Panc1 (cell line): ENCODE data around the gene PUS3. TPM values are rescaled to one million over a fixed set of nuclear protein-coding genes. Genes with fewer than 3 reads are reported as not detected.

Source experiments
- ATAC-seq: fragments of 200-7000 bp; cut with Tn5 transposase; 2 replicates; pipeline ENCODE4 v1.9.1; 2020; ENCODE audit warnings: mild to moderate bottlenecking, moderate library complexity
- BruUV-seq: library from RNA; stranded (reverse); fragments of 400-500 nt; replicated peaks from 2 replicates; lab custom pipeline; 2021; lab: Mats Ljungman, UMichigan
- CTCF ChIA-PET: fragments of 300-600 bp; sonication (Branson Sonifier 250); formaldehyde crosslinking; loops from one replicate; lab custom pipeline; 2022; ENCODE audit warnings: antibody characterized with exemption; lab: Charles Lee
- POLR2A ChIA-PET: fragments of 300-600 bp; sonication (Branson Sonifier 250); formaldehyde crosslinking; loops from one replicate; lab custom pipeline; 2022; ENCODE audit warnings: antibody characterized with exemption; lab: Charles Lee
- DNase-seq: peaks from one replicate; pipeline ENCODE4 v3.0.0-alpha.2; 2010; ENCODE audit warnings: low read depth, low spot score
- H3K27ac ChIP-seq: 2 replicates; pipeline ENCODE4 v1.5.1; 2011; ENCODE audit warnings: mild to moderate bottlenecking, low read length, inconsistent platforms
- H3K27me3 ChIP-seq: fragments of 200-500 bp; sonication (Bioruptor generic); 2 replicates; pipeline ENCODE4 v1.6.0; 2014; ENCODE audit warnings: low read length, inconsistent platforms; ENCODE audit not compliant: control insufficient read depth, insufficient read depth
- H3K36me3 ChIP-seq: fragments of 200-500 bp; sonication (Bioruptor generic); 2 replicates; pipeline ENCODE4 v1.5.1; 2014; ENCODE audit warnings: inconsistent platforms, mild to moderate bottlenecking, low read length, moderate library complexity; ENCODE audit not compliant: control insufficient read depth, insufficient read depth
- H3K4me1 ChIP-seq: 2 replicates; pipeline ENCODE4 v1.5.1; 2011; ENCODE audit warnings: inconsistent platforms, mild to moderate bottlenecking, low read length, moderate library complexity; ENCODE audit not compliant: control insufficient read depth, insufficient read depth
- H3K4me3 ChIP-seq, 2 experiments: 2 replicates each; pipeline ENCODE4 v1.5.1; 2011 to 2012; ENCODE audit warnings: low read depth in 2 of 2, low read length in 2 of 2, mild to moderate bottlenecking in 2 of 2, inconsistent platforms in 1 of 2, moderate library complexity in 1 of 2
- H3K9me3 ChIP-seq: fragments of 200-500 bp; sonication (Bioruptor generic); 2 replicates; pipeline ENCODE4 v1.5.1; 2014; ENCODE audit warnings: low read depth, mild to moderate bottlenecking, inconsistent platforms, low read length, moderate library complexity; ENCODE audit not compliant: control insufficient read depth, insufficient read depth
- POLR2AphosphoS5 ChIP-seq: IDR thresholded peaks from 2 replicates; pipeline ENCODE4 v1.6.1; 2012; ENCODE audit warnings: mild to moderate bottlenecking, low read depth, low read length, moderate library complexity
- SIN3A ChIP-seq: IDR thresholded peaks from 2 replicates; pipeline ENCODE4 v1.6.1; 2012; ENCODE audit warnings: low read depth, mild to moderate bottlenecking, low read length, moderate library complexity, borderline replicate concordance; ENCODE audit not compliant: insufficient read depth
- TCF7L2 ChIP-seq: IDR thresholded peaks from 2 replicates; pipeline ENCODE4 v1.6.1; 2011; ENCODE audit warnings: mild to moderate bottlenecking, low read depth, low read length, inconsistent platforms
- in situ Hi-C: cut with HindIII; loops from 2 replicates; pipeline ENCODE4 v1.10.0; 2016; ENCODE audit warnings: low sequenced_read_pairs, low pct_unique_long_range_greater_than_20kb
- intact Hi-C: fragments of 100-400 bp; cut with micrococcal nuclease; formaldehyde crosslinking; loops from one replicate; pipeline ENCODE4 v1.10.0; 2022; ENCODE audit not compliant: unreplicated experiment
- total RNA-seq: library from RNA; stranded (reverse); gene quantifications from one replicate; pipeline ENCODE4 v1.2.1, GENCODE V29; 2021; ENCODE audit not compliant: unreplicated experiment
- TF ChIP-seq, protein P1 (sequence below), 2 experiments: IDR thresholded peaks; 2 replicates each; pipeline ENCODE4 v1.6.1; 2011 to 2012; ENCODE audit warnings: low read depth in 2 of 2, control low read depth in 1 of 2, low read length in 1 of 2, mild to moderate bottlenecking in 1 of 2, moderate library complexity in 1 of 2; ENCODE audit not compliant: insufficient read depth in 1 of 2
- TF ChIP-seq, protein P2 (sequence below): fragments of 450-650 bp; IDR thresholded peaks from 2 replicates; pipeline ENCODE4 v1.5.1; 2017; ENCODE audit warnings: mild to moderate bottlenecking

PUS3 gene
- total RNA-seq, 1 experiment from 2014 or later, result 15.1 TPM

DNA sequence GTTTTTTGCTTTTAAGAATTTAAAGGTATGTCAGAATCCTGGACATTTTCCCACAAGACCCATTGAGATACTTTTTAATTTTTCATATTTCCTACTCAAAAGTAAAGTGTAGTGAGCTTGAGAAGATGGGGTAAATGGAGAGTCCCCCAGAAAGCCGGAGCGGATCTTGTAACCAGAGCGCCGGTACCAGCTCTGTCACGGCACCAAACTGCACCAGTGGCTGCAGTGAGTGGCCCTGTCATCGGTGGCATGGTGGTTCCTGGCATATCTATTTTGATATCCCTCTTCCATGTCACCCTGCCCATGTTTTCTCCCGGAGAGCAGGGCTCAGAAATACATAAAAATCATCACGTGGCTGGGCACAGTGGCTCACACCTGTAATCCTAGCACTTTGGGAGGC is 20.6 kb upstream of the PUS3 start:
- Histone ChIP-seq H3K27me3 (peaks cover 12% of the 10 kb centered on the region; the same call in 1 of the 2 replicates), H3K4me3 (no peak overlapping the region), H3K9me3 (no peaks in the 10 kb centered on the region), H3K36me3 (no peaks in the 10 kb centered on the region), H3K4me1 (no peaks in the 10 kb centered on the region), H3K27ac (no peak overlapping the region)
- TF ChIP-seq TCF7L2 (no peak), SIN3A (no peak), POLR2AphosphoS5 (no peak)
- TF ChIP-seq, protein P1, sequence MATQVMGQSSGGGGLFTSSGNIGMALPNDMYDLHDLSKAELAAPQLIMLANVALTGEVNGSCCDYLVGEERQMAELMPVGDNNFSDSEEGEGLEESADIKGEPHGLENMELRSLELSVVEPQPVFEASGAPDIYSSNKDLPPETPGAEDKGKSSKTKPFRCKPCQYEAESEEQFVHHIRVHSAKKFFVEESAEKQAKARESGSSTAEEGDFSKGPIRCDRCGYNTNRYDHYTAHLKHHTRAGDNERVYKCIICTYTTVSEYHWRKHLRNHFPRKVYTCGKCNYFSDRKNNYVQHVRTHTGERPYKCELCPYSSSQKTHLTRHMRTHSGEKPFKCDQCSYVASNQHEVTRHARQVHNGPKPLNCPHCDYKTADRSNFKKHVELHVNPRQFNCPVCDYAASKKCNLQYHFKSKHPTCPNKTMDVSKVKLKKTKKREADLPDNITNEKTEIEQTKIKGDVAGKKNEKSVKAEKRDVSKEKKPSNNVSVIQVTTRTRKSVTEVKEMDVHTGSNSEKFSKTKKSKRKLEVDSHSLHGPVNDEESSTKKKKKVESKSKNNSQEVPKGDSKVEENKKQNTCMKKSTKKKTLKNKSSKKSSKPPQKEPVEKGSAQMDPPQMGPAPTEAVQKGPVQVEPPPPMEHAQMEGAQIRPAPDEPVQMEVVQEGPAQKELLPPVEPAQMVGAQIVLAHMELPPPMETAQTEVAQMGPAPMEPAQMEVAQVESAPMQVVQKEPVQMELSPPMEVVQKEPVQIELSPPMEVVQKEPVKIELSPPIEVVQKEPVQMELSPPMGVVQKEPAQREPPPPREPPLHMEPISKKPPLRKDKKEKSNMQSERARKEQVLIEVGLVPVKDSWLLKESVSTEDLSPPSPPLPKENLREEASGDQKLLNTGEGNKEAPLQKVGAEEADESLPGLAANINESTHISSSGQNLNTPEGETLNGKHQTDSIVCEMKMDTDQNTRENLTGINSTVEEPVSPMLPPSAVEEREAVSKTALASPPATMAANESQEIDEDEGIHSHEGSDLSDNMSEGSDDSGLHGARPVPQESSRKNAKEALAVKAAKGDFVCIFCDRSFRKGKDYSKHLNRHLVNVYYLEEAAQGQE (IDR thresholded peaks at IDR 0.05; ENCODE audit: insufficient read depth in 1 of 2, low read depth in 2 of 2, low read length in 1 of 2), result no peak
- TF ChIP-seq, protein P2, sequence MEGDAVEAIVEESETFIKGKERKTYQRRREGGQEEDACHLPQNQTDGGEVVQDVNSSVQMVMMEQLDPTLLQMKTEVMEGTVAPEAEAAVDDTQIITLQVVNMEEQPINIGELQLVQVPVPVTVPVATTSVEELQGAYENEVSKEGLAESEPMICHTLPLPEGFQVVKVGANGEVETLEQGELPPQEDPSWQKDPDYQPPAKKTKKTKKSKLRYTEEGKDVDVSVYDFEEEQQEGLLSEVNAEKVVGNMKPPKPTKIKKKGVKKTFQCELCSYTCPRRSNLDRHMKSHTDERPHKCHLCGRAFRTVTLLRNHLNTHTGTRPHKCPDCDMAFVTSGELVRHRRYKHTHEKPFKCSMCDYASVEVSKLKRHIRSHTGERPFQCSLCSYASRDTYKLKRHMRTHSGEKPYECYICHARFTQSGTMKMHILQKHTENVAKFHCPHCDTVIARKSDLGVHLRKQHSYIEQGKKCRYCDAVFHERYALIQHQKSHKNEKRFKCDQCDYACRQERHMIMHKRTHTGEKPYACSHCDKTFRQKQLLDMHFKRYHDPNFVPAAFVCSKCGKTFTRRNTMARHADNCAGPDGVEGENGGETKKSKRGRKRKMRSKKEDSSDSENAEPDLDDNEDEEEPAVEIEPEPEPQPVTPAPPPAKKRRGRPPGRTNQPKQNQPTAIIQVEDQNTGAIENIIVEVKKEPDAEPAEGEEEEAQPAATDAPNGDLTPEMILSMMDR, result no peak
- in situ Hi-C loops, result loop anchor here (25.0 kb wide), 1 partner anchor 164 kb away; no protein-coding TSS in a partner anchor
- ATAC-seq (no peak), DNase-seq (no peak)
- intact Hi-C loops, result loop anchor here (1.0 to 2.0 kb wide), 2 partner anchors 137 to 271 kb away; no protein-coding TSS in a partner anchor
- CTCF ChIA-PET, result interaction anchor here (0.7 to 0.9 kb wide), 2 partner anchors 9 to 19 kb away, joined by 3 read pairs; no protein-coding TSS in a partner anchor
- BruUV-seq, result no TSS peak
- POLR2A ChIA-PET, result interaction anchor here (0.7 kb wide), 1 partner anchor 261 kb away, joined by 5 read pairs; no protein-coding TSS in a partner anchor

DNA sequence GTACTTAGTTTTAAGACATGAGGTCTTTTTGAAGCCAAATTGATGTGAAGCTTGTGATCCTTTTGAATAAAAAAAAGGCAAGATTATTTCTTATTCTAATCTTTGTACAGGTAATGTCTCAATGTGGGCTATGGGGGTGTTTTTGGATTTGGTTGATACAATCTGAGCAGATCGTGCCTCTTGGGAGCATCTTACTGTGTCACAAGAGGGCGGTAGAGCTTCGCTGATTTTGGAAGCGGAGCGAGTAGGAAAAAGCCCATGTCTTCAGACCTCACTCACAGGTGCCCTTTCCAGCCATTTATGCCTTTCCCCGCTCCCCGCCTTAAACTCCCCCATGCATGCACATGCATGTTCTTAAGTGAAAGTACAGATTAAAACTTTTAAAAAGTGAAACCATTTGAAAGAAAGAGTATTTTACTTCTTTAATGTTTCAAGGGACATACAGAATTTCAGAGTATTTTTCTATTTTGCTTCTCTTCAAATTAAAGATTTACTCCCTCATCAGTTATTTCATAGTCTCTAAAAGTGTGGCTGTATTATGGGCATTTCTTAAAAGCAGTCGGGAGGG is 20.1 kb upstream of the PUS3 start:
- H3K36me3 ChIP-seq, result no peaks in the 10 kb centered on the region
- peaks cover 15% of the 10 kb centered on the region; the same call in 1 of the 2 replicates for H3K27me3 ChIP-seq
- no TSS peak for BruUV-seq
- intact Hi-C loops (loop anchor here (1.0 to 2.0 kb wide), 2 partner anchors 138 to 271 kb away; no protein-coding TSS in a partner anchor), in situ Hi-C loops (loop anchor here (25.0 kb wide), 1 partner anchor 164 kb away; no protein-coding TSS in a partner anchor)
- ChIA-PET CTCF (interaction anchor here (0.6 to 0.9 kb wide), 4 partner anchors 9 to 519 kb away, joined by 3 to 10 read pairs (median 3); no protein-coding TSS in a partner anchor), POLR2A (interaction anchor here (0.7 kb wide), 1 partner anchor 261 kb away, joined by 5 read pairs; no protein-coding TSS in a partner anchor)
- no peaks in the 10 kb centered on the region for H3K9me3 ChIP-seq
- H3K4me1 ChIP-seq, result no peaks in the 10 kb centered on the region
- no peak for TF ChIP-seq SIN3A
- TF ChIP-seq, protein P2, result peak; percentile 95
- ATAC-seq (peak; percentile 94), DNase-seq (peak; percentile 64)
- no peak overlapping the region for H3K27ac ChIP-seq
- no peak overlapping the region for H3K4me3 ChIP-seq
